MM.1S (cell line): ENCODE data around the gene TMED10.

Experiments
- CTCF ChIP-seq: fragments of 300-600 bp; sonication (generic); IDR thresholded peaks from 2 replicates; pipeline ENCODE4 v1.5.1; 2016; ENCODE audit warnings: antibody characterized with exemption, low read length, mixed read lengths
- EZH2 ChIP-seq: fragments of 300-600 bp; sonication (generic); optimal IDR thresholded peaks from 2 replicates; pipeline ENCODE3; 2017; ENCODE audit warnings: low read depth, mild to moderate bottlenecking, antibody characterized with exemption, low read length, mixed read lengths
- EZH2phosphoT487 ChIP-seq: fragments of 300-600 bp; sonication (generic); IDR thresholded peaks from 2 replicates; pipeline ENCODE4 v1.6.1; 2018; ENCODE audit warnings: antibody characterized with exemption, low read length

GRCh38 chr14:75200451-75200850 lies 24.0 kb upstream of the TMED10 start:
- TF ChIP-seq CTCF (no peak), EZH2phosphoT487 (no peak), EZH2 (no peak)
